HEK293 (cell line): ENCODE results near the gene SLC10A1.

Experiments
- CTCF ChIA-PET: fragments of 350-600 bp; formaldehyde crosslinking; extraction: SDS; loops from one replicate; lab custom pipeline; 2021; ENCODE audit warnings: antibody characterized with exemption; lab: Yijun Ruan, JAX
- POLR2A ChIA-PET: fragments of 300-600 bp; formaldehyde crosslinking; extraction: SDS; loops from one replicate; lab custom pipeline; 2020; ENCODE audit warnings: antibody characterized with exemption, inconsistent platforms; lab: Yijun Ruan, JAX
- H3K27ac ChIP-seq: fragments of 200-500 bp; sonication (Bioruptor generic); 2 replicates; pipeline ENCODE4 v1.5.1; 2014; ENCODE audit warnings: low read depth, low read length, control low read depth, inconsistent platforms; ENCODE audit errors: extremely low read depth
- H3K36me3 ChIP-seq, 2 experiments: fragments of 200-500 bp in 1 of 2; sonication (Bioruptor generic) in 1 of 2; 1 replicate in 1 of 2; 2 replicates in 1 of 2; pipeline ENCODE4 v1.5.1; 2014 to 2017; ENCODE audit warnings: inconsistent platforms in 2 of 2, low read length in 2 of 2; ENCODE audit not compliant: control insufficient read depth in 2 of 2, insufficient read depth in 1 of 2
- H3K4me1 ChIP-seq: fragments of 200-500 bp; sonication (Bioruptor generic); 2 replicates; pipeline ENCODE4 v1.5.1; 2014; ENCODE audit warnings: mild to moderate bottlenecking, low read length, inconsistent platforms; ENCODE audit not compliant: control insufficient read depth, insufficient read depth
- H3K4me3 ChIP-seq: 2 replicates; pipeline ENCODE4 v1.5.1; 2011; ENCODE audit warnings: low read depth, mild to moderate bottlenecking, control low read depth, low read length, moderate library complexity
- H3K9me3 ChIP-seq: fragments of 200-500 bp; sonication (Bioruptor generic); 2 replicates; pipeline ENCODE4 v1.5.1; 2014; ENCODE audit warnings: low read depth, low read length, inconsistent platforms; ENCODE audit not compliant: control insufficient read depth, insufficient read depth
- GLI4 ChIP-seq: fragments of 450-650 bp; formaldehyde crosslinking; IDR thresholded peaks from 2 replicates; pipeline ENCODE4 v1.5.1; 2016; ENCODE audit warnings: missing biosample characterization, missing genetic modification characterization
- HOXA7 ChIP-seq: sonication (generic); formaldehyde crosslinking; IDR thresholded peaks from 2 replicates; pipeline ENCODE4 v1.8.1; 2022; ENCODE audit warnings: missing genetic modification reagents, borderline replicate concordance
- HOXD13 ChIP-seq: sonication (generic); formaldehyde crosslinking; IDR thresholded peaks from 2 replicates; pipeline ENCODE4 v1.8.0; 2022; ENCODE audit warnings: missing genetic modification reagents, borderline replicate concordance
- RBAK ChIP-seq: fragments of 450-650 bp; formaldehyde crosslinking; IDR thresholded peaks from 2 replicates; pipeline ENCODE4 v1.5.1; 2016; ENCODE audit warnings: missing biosample characterization, missing genetic modification characterization
- TCF7L2 ChIP-seq: IDR thresholded peaks from 2 replicates; pipeline ENCODE4 v1.6.1; 2011; ENCODE audit warnings: low read depth, mild to moderate bottlenecking, inconsistent platforms, low read length, moderate library complexity, borderline replicate concordance
- ZNF157 ChIP-seq: fragments of 450-650 bp; formaldehyde crosslinking; IDR thresholded peaks from 2 replicates; pipeline ENCODE4 v1.5.1; 2016; ENCODE audit warnings: missing biosample characterization, missing genetic modification characterization
- ZNF175 ChIP-seq: fragments of 450-650 bp; formaldehyde crosslinking; IDR thresholded peaks from 2 replicates; pipeline ENCODE4 v1.5.1; 2016; ENCODE audit warnings: missing biosample characterization, missing genetic modification characterization
- ZNF184 ChIP-seq: fragments of 450-650 bp; IDR thresholded peaks from 2 replicates; pipeline ENCODE4 v1.5.1; 2018; ENCODE audit warnings: missing biosample characterization, mild to moderate bottlenecking, missing genetic modification characterization
- ZNF202 ChIP-seq: fragments of 450-650 bp; formaldehyde crosslinking; IDR thresholded peaks from 2 replicates; pipeline ENCODE4 v1.5.1; 2016; ENCODE audit warnings: missing biosample characterization, missing genetic modification characterization, borderline replicate concordance
- ZNF221 ChIP-seq: fragments of 450-650 bp; formaldehyde crosslinking; IDR thresholded peaks from 2 replicates; pipeline ENCODE4 v1.5.1; 2017; ENCODE audit warnings: missing biosample characterization, missing genetic modification characterization, borderline replicate concordance
- ZNF311 ChIP-seq: fragments of 450-650 bp; formaldehyde crosslinking; IDR thresholded peaks from 2 replicates; pipeline ENCODE4 v1.5.1; 2017; ENCODE audit warnings: missing biosample characterization, missing genetic modification characterization, borderline replicate concordance
- ZNF473 ChIP-seq: fragments of 450-650 bp; formaldehyde crosslinking; IDR thresholded peaks from 2 replicates; pipeline ENCODE4 v1.5.1; 2017; ENCODE audit warnings: missing biosample characterization, missing genetic modification characterization
- ZNF510 ChIP-seq: fragments of 450-650 bp; formaldehyde crosslinking; IDR thresholded peaks from 2 replicates; pipeline ENCODE4 v1.5.1; 2018; ENCODE audit warnings: mild to moderate bottlenecking, missing genetic modification characterization, missing biosample characterization; ENCODE audit not compliant: insufficient replicate concordance
- ZNF544 ChIP-seq: fragments of 450-650 bp; formaldehyde crosslinking; IDR thresholded peaks from 2 replicates; pipeline ENCODE4 v1.5.0; 2017; ENCODE audit warnings: missing biosample characterization, missing genetic modification characterization
- ZNF571 ChIP-seq: fragments of 450-650 bp; formaldehyde crosslinking; IDR thresholded peaks from 2 replicates; pipeline ENCODE4 v1.5.0; 2017; ENCODE audit warnings: missing biosample characterization, missing genetic modification characterization
- ZNF624 ChIP-seq: fragments of 450-650 bp; formaldehyde crosslinking; IDR thresholded peaks from 2 replicates; pipeline ENCODE4 v1.5.1; 2017; ENCODE audit warnings: missing biosample characterization, missing genetic modification characterization
- ZNF660 ChIP-seq: fragments of 450-650 bp; IDR thresholded peaks from 2 replicates; pipeline ENCODE4 v1.5.1; 2018; ENCODE audit warnings: missing biosample characterization, mild to moderate bottlenecking, missing genetic modification characterization
- ZNF670 ChIP-seq: fragments of 450-650 bp; formaldehyde crosslinking; IDR thresholded peaks from 2 replicates; pipeline ENCODE4 v1.5.1; 2016; ENCODE audit warnings: missing biosample characterization, missing genetic modification characterization, low read depth
- ZNF692 ChIP-seq: fragments of 450-650 bp; formaldehyde crosslinking; IDR thresholded peaks from 2 replicates; pipeline ENCODE4 v1.5.1; 2016; ENCODE audit warnings: missing biosample characterization, missing genetic modification characterization
- TF ChIP-seq, protein P1 (sequence below): fragments of 450-650 bp; formaldehyde crosslinking; IDR thresholded peaks from 2 replicates; pipeline ENCODE4 v1.5.1; 2017; ENCODE audit warnings: missing biosample characterization, missing genetic modification characterization
- TF ChIP-seq, protein P2 (sequence below): fragments of 450-650 bp; formaldehyde crosslinking; IDR thresholded peaks from 2 replicates; pipeline ENCODE4 v1.5.1; 2017; ENCODE audit warnings: missing biosample characterization, missing genetic modification characterization
- TF ChIP-seq, protein P3 (sequence below): fragments of 450-650 bp; formaldehyde crosslinking; conservative IDR thresholded peaks from 2 replicates; pipeline ENCODE4 v1.5.1; 2016; ENCODE audit warnings: low read depth, missing biosample characterization, missing genetic modification characterization

The SLC10A1 gene

DNA sequence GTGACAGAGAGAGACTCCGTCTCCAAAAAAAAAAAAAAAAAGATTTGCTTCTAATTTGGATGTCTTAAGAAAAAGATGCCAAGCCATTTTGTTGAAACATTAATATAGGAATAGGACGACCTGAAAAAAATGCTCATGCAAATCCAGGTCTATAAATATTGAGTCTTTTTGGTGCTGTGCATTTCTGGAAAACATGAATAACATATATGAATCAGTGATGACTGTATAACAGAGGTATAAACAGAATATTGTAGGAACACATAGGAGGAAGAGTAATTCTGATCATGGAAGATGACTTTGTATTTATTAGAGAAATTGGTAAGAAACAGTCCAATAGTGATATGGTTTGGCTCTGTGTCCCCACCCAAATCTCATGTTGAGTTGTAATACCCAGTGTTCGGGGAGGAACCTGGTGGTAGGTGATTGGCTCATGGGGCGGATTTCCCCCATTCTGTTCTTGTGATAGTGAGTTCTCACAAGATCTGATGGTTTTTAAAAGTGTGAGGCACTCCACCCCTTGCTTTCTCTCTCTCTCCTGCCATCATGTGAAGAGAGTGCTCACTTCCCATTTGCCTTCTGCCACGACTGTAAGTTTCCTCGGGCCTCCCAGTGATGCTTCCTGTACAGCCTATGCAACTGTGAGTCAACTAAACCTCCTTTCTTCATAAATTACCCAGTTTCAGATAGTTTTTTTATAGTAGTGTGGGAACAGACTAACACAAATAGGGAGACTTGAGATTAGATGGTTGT is 33.1 kb downstream of the SLC10A1 start:
- Histone ChIP-seq H3K36me3 (peaks cover 6 to 13% of the 10 kb centered on the region in 2 experiments; a peak in 2 of 3 replicates), H3K4me3 (no peak overlapping the region), H3K9me3 (no peaks in the 10 kb centered on the region)
- CTCF ChIA-PET = no interaction called here
- TF ChIP-seq ZNF157 (tag by site-specific recombination) = no peak
- TF ChIP-seq, protein P1, sequence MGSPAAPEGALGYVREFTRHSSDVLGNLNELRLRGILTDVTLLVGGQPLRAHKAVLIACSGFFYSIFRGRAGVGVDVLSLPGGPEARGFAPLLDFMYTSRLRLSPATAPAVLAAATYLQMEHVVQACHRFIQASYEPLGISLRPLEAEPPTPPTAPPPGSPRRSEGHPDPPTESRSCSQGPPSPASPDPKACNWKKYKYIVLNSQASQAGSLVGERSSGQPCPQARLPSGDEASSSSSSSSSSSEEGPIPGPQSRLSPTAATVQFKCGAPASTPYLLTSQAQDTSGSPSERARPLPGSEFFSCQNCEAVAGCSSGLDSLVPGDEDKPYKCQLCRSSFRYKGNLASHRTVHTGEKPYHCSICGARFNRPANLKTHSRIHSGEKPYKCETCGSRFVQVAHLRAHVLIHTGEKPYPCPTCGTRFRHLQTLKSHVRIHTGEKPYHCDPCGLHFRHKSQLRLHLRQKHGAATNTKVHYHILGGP (tag by site-specific recombination) = no peak
- no peak for TF ChIP-seq HOXD13 (CRISPR knock-in tag)
- TF ChIP-seq, all 188 proteins: peak for 0
- Histone ChIP-seq H3K4me1 (no peaks in the 10 kb centered on the region; the same call in 1 of the 2 replicates), H3K27ac (no peak overlapping the region)
- POLR2A ChIA-PET = interaction anchor here (0.7 kb wide), 1 partner anchor 53 kb away, joined by 6 read pairs; no protein-coding TSS in a partner anchor

- ChIA-PET CTCF (no interaction called here), POLR2A (no interaction called here)
- Histone ChIP-seq H3K36me3 (no peaks in the 10 kb centered on the region), H3K9me3 (no peaks in the 10 kb centered on the region), H3K4me3 (no peak overlapping the region), H3K4me1 (no peaks in the 10 kb centered on the region), H3K27ac (no peak overlapping the region)
- TF ChIP-seq ZNF221 (tag by site-specific recombination) (no peak), ZNF510 (no peak), ZNF571 (tag by site-specific recombination) (no peak), ZNF692 (tag by site-specific recombination) (no peak), ZNF202 (no peak), TCF7L2 (no peak), ZNF624 (tag by site-specific recombination) (no peak), ZNF473 (no peak), HOXA7 (no peak), ZNF175 (tag by site-specific recombination) (no peak), ZNF670 (tag by site-specific recombination) (no peak), ZNF184 (no peak), ZNF660 (tag by site-specific recombination) (no peak), RBAK (tag by site-specific recombination) (no peak), ZNF311 (tag by site-specific recombination) (no peak), GLI4 (tag by site-specific recombination) (no peak), ZNF544 (tag by site-specific recombination) (no peak)
- TF ChIP-seq, protein P2, sequence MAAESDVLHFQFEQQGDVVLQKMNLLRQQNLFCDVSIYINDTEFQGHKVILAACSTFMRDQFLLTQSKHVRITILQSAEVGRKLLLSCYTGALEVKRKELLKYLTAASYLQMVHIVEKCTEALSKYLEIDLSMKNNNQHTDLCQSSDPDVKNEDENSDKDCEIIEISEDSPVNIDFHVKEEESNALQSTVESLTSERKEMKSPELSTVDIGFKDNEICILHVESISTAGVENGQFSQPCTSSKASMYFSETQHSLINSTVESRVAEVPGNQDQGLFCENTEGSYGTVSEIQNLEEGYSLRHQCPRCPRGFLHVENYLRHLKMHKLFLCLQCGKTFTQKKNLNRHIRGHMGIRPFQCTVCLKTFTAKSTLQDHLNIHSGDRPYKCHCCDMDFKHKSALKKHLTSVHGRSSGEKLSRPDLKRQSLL (tag by site-specific recombination) = no peak
- TF ChIP-seq, protein P3, sequence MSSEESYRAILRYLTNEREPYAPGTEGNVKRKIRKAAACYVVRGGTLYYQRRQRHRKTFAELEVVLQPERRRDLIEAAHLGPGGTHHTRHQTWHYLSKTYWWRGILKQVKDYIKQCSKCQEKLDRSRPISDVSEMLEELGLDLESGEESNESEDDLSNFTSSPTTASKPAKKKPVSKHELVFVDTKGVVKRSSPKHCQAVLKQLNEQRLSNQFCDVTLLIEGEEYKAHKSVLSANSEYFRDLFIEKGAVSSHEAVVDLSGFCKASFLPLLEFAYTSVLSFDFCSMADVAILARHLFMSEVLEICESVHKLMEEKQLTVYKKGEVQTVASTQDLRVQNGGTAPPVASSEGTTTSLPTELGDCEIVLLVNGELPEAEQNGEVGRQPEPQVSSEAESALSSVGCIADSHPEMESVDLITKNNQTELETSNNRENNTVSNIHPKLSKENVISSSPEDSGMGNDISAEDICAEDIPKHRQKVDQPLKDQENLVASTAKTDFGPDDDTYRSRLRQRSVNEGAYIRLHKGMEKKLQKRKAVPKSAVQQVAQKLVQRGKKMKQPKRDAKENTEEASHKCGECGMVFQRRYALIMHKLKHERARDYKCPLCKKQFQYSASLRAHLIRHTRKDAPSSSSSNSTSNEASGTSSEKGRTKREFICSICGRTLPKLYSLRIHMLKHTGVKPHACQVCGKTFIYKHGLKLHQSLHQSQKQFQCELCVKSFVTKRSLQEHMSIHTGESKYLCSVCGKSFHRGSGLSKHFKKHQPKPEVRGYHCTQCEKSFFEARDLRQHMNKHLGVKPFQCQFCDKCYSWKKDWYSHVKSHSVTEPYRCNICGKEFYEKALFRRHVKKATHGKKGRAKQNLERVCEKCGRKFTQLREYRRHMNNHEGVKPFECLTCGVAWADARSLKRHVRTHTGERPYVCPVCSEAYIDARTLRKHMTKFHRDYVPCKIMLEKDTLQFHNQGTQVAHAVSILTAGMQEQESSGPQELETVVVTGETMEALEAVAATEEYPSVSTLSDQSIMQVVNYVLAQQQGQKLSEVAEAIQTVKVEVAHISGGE = no peak
These were observed 36.2 kb downstream of the SLC10A1 start for GRCh38 chr14:69760810-69761209.
